Measurements from ENCODE around the gene NKX6-1.

NKX6-1 gene

GRCh38 chr4:84495794-84496261, 3.3 kb downstream of the NKX6-1 start:
- Histone ChIP-seq H3K9me3 (replicated peaks; ENCODE audit: insufficient read depth, low read length) (no peaks in the 10 kb centered on the region), H3K79me2 (ENCODE audit: low read length) (no peaks in the 10 kb centered on the region), H3K36me3 (replicated peaks; ENCODE audit: insufficient read depth, low read length) (no peaks in the 10 kb centered on the region), H2AFZ (ENCODE audit: low read length) (no peak overlapping the region), H3K9me2 (replicated peaks; ENCODE audit: insufficient read depth, low read length) (no peaks in the 10 kb centered on the region), H3F3A (ENCODE audit: insufficient read depth, low read length) (no peaks in the 10 kb centered on the region), H3K4me2 (ENCODE audit: low read depth, low read length) (no peak overlapping the region), H4K20me1 (ENCODE audit: insufficient read depth, low read length) (no peaks in the 10 kb centered on the region), H3K4me1 (ENCODE audit: low read length) (no peaks in the 10 kb centered on the region), H3K9ac (ENCODE audit: low read length) (no peak overlapping the region), H3K27ac (ENCODE audit: low read length) (no peak overlapping the region), H3K4me3 (ENCODE audit: low read length) (no peak overlapping the region), H3K27me3 (replicated peaks; ENCODE audit: insufficient read depth, low read length) (no peaks in the 10 kb centered on the region)
- TF ChIP-seq CTCF (IDR thresholded peaks at IDR 0.05; ENCODE audit: low read length) = no peak
- no peak for TF ChIP-seq EZH2phosphoT487 (IDR thresholded peaks at IDR 0.05; ENCODE audit: low read length)
- no peak for TF ChIP-seq EZH2 (optimal IDR thresholded peaks at IDR 0.05; ENCODE audit: low read depth, low read length)
- DNase-seq = no peak

- H3K79me2 ChIP-seq (ENCODE audit: low read length) = no peaks in the 10 kb centered on the region
- H3K9ac ChIP-seq (ENCODE audit: low read length) = no peak overlapping the region
- TF ChIP-seq CTCF (IDR thresholded peaks at IDR 0.05; ENCODE audit: low read length) = no peak
- TF ChIP-seq EZH2phosphoT487 (IDR thresholded peaks at IDR 0.05; ENCODE audit: low read length) = no peak
- TF ChIP-seq EZH2 (optimal IDR thresholded peaks at IDR 0.05; ENCODE audit: low read depth, low read length) = no peak
- H3K36me3 ChIP-seq (replicated peaks; ENCODE audit: insufficient read depth, low read length) = no peaks in the 10 kb centered on the region
- no peaks in the 10 kb centered on the region for H3K9me3 ChIP-seq (replicated peaks; ENCODE audit: insufficient read depth, low read length)
- H3K4me2 ChIP-seq (ENCODE audit: low read depth, low read length) = no peak overlapping the region
- H3K27me3 ChIP-seq (replicated peaks; ENCODE audit: insufficient read depth, low read length) = no peaks in the 10 kb centered on the region
- H3K9me2 ChIP-seq (replicated peaks; ENCODE audit: insufficient read depth, low read length) = no peaks in the 10 kb centered on the region
- H3K4me1 ChIP-seq (ENCODE audit: low read length) = no peaks in the 10 kb centered on the region
- H3F3A ChIP-seq (ENCODE audit: insufficient read depth, low read length) = no peaks in the 10 kb centered on the region
- no peak overlapping the region for H3K4me3 ChIP-seq (ENCODE audit: low read length)
- H3K27ac ChIP-seq (ENCODE audit: low read length) = no peak overlapping the region
- H2AFZ ChIP-seq (ENCODE audit: low read length) = no peak overlapping the region
- no peak for DNase-seq
- no peaks in the 10 kb centered on the region for H4K20me1 ChIP-seq (ENCODE audit: insufficient read depth, low read length)
These were observed 3.8 kb downstream of the NKX6-1 start for GRCh38 chr4:84495118-84495793.

- no peaks in the 10 kb centered on the region for H3F3A ChIP-seq (ENCODE audit: insufficient read depth, low read length)
- H3K4me3 ChIP-seq (ENCODE audit: low read length) = no peak overlapping the region
- no peaks in the 10 kb centered on the region for H3K36me3 ChIP-seq (replicated peaks; ENCODE audit: insufficient read depth, low read length)
- no peak for DNase-seq
- no peak overlapping the region for H2AFZ ChIP-seq (ENCODE audit: low read length)
- no peaks in the 10 kb centered on the region for H3K4me1 ChIP-seq (ENCODE audit: low read length)
- H3K27ac ChIP-seq (ENCODE audit: low read length) = no peak overlapping the region
- no peaks in the 10 kb centered on the region for H3K27me3 ChIP-seq (replicated peaks; ENCODE audit: insufficient read depth, low read length)
- no peaks in the 10 kb centered on the region for H4K20me1 ChIP-seq (ENCODE audit: insufficient read depth, low read length)
- H3K79me2 ChIP-seq (ENCODE audit: low read length) = no peaks in the 10 kb centered on the region
- H3K9ac ChIP-seq (ENCODE audit: low read length) = no peak overlapping the region
- H3K9me3 ChIP-seq (replicated peaks; ENCODE audit: insufficient read depth, low read length) = no peaks in the 10 kb centered on the region
- TF ChIP-seq EZH2 (optimal IDR thresholded peaks at IDR 0.05; ENCODE audit: low read depth, low read length) (no peak), CTCF (IDR thresholded peaks at IDR 0.05; ENCODE audit: low read length) (no peak)
- no peak overlapping the region for H3K4me2 ChIP-seq (ENCODE audit: low read depth, low read length)
- H3K9me2 ChIP-seq (replicated peaks; ENCODE audit: insufficient read depth, low read length) = no peaks in the 10 kb centered on the region
These were observed 4.6 kb downstream of the NKX6-1 start for GRCh38 chr4:84494531-84494930.
